ENCODE measurements around the gene CAMTA1. TPM values are rescaled to one million over a fixed set of nuclear protein-coding genes. Genes with fewer than 3 reads are reported as not detected.

CAMTA1 gene
- total RNA-seq, 4 donors from 2014 or later = 86.3 to 170 (median 132) TPM

DNA sequence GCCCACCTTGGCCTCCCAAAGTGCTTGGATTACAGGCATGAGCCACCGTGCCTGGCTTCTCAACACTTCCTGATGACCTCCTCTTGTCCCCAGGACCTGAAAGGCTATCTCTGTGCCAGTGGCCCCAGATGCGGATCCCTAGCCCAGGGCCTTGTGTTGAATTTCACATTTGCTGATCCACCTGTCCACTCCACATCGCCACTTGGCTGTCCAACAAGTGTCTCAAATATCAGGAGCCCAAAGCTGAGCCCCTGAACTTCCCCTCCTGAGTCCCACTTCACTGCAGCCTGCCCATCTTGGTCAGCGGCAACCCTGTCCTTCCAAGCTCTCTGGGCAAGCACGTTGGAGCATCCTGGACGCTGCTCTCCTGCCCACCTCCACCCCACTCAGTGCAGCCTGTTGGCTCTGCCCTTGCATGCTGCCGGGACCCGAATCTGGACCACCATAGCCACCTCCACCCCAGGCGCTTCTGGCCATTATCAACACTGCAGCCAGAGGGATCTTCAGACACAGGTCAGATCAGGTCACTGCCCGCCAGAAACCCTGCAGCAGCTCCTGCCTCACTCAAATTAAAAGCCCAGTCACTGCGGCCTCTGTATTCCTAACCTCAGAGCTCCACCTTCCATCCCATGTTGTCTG lies 633.3 kb downstream of the CAMTA1 start:
- Histone ChIP-seq H3K27me3 (no peaks in the 10 kb centered on the region), H3K27ac (no peak overlapping the region), H3K36me3 (no peaks in the 10 kb centered on the region), H3K4me3 (no peak overlapping the region), H3K4me1 (no peaks in the 10 kb centered on the region), H3K9me3 (peaks cover 0 to 5% (median 0%) of the 10 kb centered on the region in 3 donors)
- ATAC-seq = no peak
- WGBS, 2 donors (ENCODE audit: low coverage in 1 of 2) = 76 to 94% methylated on average over 2 to 7 of the region's 11 CpGs
- TF ChIP-seq POLR2A (IDR thresholded peaks at IDR 0.05) (no peak), POLR2AphosphoS5 (IDR thresholded peaks at IDR 0.05) (no peak), EP300 (IDR thresholded peaks at IDR 0.05) (no peak)
- TF ChIP-seq, protein P1, sequence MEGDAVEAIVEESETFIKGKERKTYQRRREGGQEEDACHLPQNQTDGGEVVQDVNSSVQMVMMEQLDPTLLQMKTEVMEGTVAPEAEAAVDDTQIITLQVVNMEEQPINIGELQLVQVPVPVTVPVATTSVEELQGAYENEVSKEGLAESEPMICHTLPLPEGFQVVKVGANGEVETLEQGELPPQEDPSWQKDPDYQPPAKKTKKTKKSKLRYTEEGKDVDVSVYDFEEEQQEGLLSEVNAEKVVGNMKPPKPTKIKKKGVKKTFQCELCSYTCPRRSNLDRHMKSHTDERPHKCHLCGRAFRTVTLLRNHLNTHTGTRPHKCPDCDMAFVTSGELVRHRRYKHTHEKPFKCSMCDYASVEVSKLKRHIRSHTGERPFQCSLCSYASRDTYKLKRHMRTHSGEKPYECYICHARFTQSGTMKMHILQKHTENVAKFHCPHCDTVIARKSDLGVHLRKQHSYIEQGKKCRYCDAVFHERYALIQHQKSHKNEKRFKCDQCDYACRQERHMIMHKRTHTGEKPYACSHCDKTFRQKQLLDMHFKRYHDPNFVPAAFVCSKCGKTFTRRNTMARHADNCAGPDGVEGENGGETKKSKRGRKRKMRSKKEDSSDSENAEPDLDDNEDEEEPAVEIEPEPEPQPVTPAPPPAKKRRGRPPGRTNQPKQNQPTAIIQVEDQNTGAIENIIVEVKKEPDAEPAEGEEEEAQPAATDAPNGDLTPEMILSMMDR (IDR thresholded peaks at IDR 0.05) = no peak

DNA sequence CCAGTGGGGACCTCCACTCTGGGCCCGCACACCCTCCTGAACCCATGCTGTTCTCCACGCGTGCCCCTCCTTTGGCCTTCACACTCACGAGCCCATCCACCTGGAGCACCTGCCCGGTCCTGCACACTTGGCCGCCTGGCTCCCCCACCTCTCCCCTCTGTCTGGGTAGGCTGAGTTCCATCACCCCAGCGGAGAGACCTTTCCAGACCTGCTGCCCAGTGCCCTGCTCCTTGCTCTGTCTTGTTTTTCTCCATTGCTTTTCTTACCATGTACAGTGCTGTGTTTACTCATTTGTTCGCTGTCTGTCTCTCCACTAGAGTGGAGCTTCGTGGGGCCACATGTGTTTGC lies 634.8 kb downstream of the CAMTA1 start:
- Histone ChIP-seq H3K4me1 (no peaks in the 10 kb centered on the region), H3K36me3 (no peaks in the 10 kb centered on the region), H3K27ac (no peak overlapping the region), H3K4me3 (no peak overlapping the region), H3K27me3 (no peaks in the 10 kb centered on the region), H3K9me3 (peaks cover 0 to 5% (median 0%) of the 10 kb centered on the region in 3 donors)
- ATAC-seq = no peak
- TF ChIP-seq, protein P1 (IDR thresholded peaks at IDR 0.05) = no peak
- TF ChIP-seq EP300 (IDR thresholded peaks at IDR 0.05) = no peak
- WGBS, 2 donors (ENCODE audit: low coverage in 1 of 2) = 65 to 100% methylated on average over 1 to 8 of the region's 9 CpGs

DNA sequence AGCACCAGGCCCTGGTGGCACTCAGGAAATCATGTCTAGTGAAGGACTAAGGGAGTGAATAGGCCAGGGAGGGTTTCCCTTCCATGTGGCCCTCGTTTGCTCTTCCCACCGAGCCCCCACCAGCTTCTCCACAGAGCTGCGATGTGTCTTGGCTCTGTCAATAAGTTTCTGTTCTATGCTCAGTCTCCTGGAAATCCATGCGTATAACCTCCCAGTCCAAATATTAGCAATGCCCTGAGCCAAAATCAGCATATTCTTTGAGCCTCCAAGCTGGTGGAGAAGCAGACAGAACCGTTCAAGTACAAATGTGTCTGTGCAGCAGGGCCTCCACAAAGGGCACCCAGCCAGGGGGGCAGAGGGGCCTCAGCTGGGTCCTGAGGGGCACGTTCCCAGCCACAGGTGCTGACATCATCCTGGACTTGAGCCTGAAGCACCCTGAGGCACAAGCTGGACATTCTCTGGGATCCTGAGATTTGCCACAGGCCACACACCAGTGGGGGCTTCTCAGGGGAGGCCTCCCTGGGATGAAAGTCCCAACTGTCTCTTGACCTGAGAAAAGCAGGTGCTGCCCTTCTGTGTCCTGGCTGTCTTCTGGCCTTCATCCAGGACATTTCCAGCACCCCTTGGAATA lies 635.3 kb downstream of the CAMTA1 start:
- peaks cover 0 to 5% (median 0%) of the 10 kb centered on the region in 3 donors for H3K9me3 ChIP-seq
- no peak overlapping the region for H3K27ac ChIP-seq
- no peak for ATAC-seq
- no peak for TF ChIP-seq POLR2A (IDR thresholded peaks at IDR 0.05)
- no peak for TF ChIP-seq EP300 (IDR thresholded peaks at IDR 0.05)
- TF ChIP-seq, protein P1 (IDR thresholded peaks at IDR 0.05) = no peak
- no peak for TF ChIP-seq POLR2AphosphoS5 (IDR thresholded peaks at IDR 0.05)
- no peak overlapping the region for H3K4me3 ChIP-seq
- no peaks in the 10 kb centered on the region for H3K4me1 ChIP-seq
- H3K27me3 ChIP-seq = no peaks in the 10 kb centered on the region
- H3K36me3 ChIP-seq = no peaks in the 10 kb centered on the region
- no CpG with 5 or more reads among the region's 6 CpGs for whole genome bisulfite sequencing, 2 donors (ENCODE audit: low coverage in 1 of 2)

DNA sequence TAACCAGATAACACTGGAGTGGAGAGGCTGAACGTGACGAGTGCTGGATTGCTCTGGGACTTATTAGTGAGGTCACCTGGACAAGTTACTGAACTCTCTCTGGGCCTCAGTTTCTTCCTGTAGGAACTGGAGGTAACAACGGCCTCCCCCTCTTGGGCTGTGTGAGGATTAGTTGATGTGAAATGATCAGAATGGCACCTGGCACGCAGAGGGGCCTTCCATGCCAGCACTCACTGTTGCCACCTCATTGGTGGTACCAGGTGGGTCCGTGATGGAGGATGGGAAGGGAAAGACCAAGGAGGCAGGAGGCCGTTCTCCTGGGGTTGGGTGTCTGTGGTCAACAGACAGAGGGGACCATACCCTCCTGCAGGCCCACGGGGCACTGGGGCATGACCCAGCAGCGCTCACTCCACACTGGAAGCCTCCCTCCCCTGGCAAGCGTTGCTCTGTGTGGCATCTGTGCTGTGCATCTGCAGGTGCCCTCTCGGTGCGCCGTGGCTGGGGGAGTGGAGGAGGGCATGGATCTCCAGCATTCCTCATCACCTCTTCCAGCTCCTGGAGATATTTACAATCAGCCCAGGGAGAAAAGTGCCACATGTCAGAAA lies 636.3 kb downstream of the CAMTA1 start:
- Histone ChIP-seq H3K27ac (no peak overlapping the region), H3K9me3 (peaks cover 0 to 5% (median 0%) of the 10 kb centered on the region in 3 donors), H3K27me3 (no peaks in the 10 kb centered on the region), H3K36me3 (no peaks in the 10 kb centered on the region), H3K4me3 (no peak overlapping the region), H3K4me1 (no peaks in the 10 kb centered on the region)
- 88% methylated on average over 2 of the region's 12 CpGs; no CpG with 5 or more reads in 1 of the 2 donors for WGBS, 2 donors (ENCODE audit: low coverage in 1 of 2)
- no peak for ATAC-seq
- TF ChIP-seq EP300 (IDR thresholded peaks at IDR 0.05) = no peak
- TF ChIP-seq POLR2A (IDR thresholded peaks at IDR 0.05) = no peak
- TF ChIP-seq, protein P1 (IDR thresholded peaks at IDR 0.05) = no peak
- no peak for TF ChIP-seq POLR2AphosphoS5 (IDR thresholded peaks at IDR 0.05)
